Measurements from ENCODE around the gene NRG2.

The NRG2 gene

DNA sequence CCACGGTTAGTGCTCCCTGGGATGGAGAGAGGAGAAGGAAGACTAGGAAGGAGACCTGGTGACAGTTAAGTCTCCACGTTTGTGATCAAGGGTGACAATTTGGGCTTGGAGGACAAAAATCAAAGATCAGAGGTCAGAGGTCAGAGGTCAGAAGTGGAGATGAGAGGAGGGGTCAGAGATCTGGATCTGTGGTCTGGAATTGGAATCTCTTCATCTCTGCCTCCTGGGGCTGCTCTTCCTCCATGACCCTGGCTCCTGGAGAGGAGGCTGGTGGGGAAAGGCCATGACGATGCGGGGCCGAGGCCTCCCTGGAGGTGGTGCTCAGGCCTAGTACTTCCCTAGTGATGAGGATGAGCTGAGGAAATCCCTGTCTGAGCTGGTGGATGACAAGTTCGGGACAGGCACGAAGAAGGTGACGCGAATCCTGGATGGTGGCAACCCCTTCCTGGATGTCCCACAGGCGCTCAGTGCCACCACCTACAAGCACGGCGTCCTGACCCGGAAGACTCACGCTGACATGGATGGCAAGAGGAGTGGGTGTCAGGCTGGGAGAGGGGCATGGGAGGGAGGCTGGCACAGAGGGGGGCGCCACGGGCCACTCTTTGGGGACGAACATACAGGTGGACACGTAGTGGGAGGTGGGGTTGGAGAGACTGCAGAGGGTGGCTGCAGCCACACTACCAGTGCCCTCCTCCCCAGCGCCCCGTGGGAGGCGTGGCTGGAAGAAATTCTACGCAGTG, 206.5 kb downstream of the NRG2 start:
- DNase-seq (ENCODE audit: low spot score): no peak

DNA sequence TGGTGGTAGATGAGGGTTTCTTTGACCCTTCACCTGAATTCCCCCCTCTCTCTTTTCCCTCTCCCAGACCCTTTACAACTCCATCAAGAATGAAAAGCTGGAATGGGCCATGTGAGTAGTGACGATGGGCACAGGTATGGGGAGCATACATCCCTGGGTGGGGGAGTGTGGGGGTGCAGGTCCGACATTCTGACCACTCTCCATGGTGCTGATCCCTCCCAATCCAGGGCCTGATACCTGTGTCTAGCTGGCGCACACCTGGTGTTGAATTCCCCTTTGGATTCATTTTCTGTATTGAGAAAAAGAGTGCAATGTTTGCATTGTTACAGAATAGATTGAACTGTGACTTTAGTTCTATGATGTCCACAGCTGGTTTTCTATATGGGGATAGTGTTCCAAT, 207.4 kb downstream of the NRG2 start:
- no peak for DNase-seq (ENCODE audit: low spot score)

DNA sequence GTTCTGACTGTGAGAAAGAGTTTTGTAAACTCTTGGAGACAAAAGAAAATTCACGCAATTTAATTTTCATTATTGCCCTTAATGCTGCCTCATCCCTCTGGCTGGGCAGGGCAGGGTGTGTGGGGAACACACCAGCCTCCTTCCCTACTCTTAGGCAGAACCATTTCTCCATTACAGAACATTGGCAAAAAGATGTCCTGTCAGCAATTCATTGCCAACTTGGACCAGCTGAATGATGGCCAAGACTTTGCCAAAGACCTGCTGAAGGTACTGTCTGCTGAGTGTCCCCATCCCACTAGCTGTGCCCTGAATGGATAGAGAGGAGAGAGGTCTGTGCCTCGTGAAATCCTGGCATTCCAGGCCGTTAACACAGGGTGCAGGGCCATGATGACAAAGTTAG, 209.6 kb downstream of the NRG2 start:
- DNase-seq (ENCODE audit: low spot score): no peak

DNA sequence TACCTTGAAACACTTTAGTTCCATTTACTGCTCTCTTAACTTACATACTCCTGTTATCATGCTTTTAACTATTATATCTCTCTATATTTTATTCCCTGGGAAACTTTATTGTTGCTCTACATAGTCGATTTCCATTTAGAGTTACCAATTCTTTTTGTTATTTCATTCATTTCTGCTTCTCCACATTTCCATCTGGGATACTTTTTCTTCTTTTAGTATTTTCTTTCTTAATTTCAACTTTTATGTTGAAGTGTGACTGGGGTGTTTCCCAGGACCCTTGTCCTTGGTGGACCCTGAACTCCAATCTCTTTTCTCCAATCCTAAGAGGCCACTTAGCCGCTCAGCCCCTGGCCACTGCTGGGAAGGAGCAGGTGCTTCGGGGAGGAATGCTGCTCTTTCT, 211.5 kb downstream of the NRG2 start:
- no peak for DNase-seq (ENCODE audit: low spot score)

DNA sequence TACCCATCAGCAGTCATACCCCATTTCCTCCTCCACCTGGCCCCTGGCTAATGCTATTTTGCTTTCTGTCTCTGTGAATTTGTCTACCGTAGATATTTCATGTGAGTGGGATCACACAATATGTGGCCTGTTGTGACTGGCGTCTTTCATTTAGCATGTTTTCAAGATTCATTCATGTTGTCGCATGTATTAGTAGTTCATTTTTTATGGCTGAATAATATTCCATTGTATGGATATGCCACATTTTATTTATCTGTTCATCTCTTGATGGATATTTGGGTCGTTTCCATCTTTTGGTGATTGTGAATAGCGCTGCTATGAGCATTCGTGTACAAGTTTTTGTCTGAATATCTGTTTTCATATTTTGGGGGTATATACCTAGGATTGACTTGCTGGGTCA, 213.6 kb downstream of the NRG2 start:
- DNase-seq (ENCODE audit: low spot score): no peak

DNA sequence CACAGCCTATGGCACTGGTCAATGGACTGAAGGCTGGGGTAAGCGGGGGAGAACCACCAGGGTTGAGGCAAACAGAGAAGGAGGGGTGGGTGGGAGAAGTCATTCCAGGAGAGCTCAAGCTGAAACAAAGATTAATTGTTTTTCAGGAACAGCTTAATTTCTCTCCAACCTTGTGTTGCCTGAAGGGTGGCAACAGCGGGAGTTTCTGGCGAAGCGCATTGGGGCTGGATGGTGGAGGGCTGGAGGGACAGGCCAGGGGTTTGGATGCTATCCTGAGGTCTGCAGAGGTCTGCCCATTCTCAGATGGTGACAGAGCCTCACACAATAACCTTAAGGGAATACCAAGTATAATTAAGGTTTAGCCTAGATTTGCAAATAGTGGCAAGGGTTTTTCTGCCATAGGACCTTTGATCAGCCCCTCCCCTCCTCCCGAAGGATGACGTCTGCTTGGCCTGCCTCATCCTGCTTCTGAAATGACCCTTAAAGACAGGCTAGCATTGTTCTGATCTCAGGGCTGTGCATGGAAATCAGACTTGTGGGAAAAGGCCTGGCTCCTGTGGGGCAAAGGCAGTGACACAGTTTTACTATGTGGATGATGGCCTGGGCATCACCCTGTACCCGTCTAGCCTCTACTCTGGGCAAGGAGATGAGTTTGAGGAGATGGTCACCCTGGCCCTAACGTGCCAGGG, 214.7 kb downstream of the NRG2 start:
- no peak for DNase-seq (ENCODE audit: low spot score)

DNA sequence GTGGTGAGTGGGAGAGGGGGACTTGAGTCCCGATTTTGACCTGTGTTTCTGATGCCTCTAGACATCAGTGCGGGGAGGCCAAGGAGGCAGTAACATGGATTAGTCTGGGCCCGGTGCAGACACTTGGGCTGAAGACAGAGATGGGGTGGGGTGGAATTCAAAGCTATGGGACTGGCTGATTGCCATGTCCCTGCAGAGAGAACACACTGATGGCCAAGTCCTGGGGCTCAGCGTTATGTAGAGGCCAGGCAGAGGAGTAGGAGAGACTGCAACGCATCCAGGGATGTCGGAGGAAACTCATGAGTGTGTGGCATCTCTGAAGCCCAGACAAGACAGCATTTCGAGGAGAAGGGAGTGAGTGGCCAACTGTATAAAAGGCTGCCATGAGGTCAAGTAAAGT, 217.4 kb downstream of the NRG2 start:
- DNase-seq (ENCODE audit: low spot score): no peak

DNA sequence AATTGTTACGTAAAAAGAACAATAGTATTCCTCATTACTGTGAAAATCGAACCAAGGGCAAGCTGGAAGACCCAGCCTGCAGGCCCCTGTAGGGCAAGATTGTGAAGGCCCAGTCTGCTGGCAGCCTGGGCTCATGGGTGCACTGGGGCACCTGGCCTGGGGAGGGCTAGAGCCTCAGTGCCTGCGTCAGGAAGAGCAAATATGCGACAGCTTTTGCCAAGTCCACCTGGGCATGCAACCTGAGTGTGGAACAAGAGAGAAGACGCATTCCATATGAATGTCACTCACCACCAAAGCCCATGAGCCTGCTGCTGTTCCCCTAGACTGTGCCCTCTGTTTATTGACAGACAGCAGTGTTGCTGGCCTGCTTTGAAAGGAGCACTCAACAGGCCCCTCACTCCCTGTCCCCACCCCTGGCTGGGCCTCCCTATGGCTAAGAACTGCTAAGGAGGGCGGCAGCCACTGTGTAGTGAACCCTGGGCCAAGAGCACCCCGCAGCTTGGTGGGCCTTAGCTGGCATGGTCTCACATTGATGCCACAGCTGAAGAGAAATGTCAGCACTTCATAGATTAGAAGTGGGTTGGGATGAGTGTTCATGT, 219.2 kb downstream of the NRG2 start:
- DNase-seq (ENCODE audit: low spot score): no peak

DNA sequence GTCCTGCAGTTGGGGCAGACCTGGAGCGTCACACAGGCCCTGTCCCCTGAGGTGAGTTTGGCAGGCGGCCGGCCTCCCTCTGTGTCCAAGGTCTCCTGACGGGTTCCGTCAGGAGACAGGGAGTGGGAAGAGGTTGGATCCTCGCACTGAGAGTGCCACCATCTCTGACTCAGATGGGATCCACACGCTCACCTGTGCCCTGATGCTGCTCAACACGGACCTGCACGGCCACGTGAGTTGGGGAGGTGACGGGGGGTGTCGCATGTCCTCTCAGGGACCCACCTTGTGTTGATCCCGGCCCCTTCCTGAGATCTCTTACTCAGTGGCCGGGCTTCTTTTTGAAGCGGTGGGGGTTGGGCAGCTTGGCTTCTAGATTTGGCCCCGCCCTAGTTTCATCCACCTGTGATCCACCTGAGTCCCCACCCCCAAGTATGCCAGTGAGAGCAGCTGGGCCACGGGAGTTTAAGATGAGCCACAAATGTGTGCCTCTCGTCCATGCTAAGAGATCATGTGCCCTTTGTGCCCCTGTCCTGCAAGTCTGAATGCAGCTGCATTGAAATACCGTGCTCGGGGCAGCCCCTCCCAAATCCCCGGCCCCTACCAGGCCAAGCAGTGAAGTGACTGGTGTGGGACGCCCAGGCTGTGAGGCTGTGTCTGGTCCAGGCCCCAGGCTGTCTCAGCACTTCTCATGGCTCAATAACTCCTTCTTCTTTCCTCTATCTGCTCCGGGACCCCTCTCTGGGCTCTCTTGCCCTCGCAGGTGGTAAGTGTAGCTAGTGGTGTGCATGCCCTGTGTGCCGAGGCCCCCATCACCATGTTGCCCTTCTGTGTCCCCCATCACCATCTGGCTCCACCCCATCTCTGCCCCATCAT, 220.3 kb downstream of the NRG2 start:
- DNase-seq (ENCODE audit: low spot score): no peak

DNA sequence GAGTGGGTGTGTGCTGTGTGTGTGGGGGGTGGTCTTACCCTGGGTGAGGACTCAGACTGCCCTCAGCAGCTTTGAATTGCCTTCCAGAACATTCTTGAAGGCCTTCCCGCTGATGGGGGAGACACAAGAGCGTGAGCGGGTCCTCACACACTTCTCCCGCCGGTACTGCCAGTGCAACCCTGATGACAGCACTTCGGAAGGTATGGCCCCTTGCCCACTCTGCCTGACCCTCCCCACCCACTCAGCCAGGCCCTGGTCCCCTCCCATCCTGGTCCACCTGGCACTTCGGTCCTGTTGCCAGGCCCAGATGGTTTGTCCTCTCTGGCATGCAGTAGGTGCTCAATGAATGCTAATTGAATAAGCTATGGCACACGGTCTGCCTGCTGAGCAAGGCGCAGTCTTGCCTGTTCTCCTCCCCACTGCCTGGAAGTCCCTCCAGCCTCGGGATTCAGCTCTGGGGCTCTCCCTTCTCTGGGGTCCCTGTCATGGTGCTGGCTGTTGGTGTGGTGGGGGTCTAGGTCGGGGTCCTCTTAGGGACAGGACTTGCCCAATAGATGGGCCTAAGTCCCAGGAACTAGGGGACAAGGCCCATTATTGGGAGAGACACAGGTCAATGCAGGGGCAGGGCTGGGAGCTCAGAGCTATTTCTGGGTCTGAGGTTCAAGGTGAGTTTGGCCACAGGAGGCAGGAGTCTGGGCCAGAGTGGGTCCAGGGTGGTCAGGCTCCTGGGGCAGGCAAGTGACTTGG, 221.1 kb downstream of the NRG2 start:
- DNase-seq (ENCODE audit: low spot score): no peak

DNA sequence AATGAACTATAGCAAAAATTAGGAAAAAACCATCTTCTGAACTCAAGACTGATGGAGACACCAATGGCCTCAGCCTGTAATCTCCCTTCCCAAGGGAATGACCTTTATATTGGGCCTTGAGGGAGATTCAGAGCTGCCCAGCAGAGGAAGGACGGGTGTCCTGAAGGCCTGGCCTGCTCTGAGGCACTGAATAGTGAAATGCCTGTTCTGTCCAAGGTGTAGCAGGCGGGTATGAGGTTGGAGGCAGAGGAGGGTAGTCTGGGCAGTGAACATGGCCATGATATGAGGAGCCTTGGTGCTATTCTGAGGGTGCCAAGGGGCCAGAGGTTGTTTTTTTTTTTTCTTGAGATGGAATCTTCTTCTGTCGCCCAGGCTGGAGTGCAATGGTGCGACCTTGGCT, 222.5 kb downstream of the NRG2 start:
- no peak for DNase-seq (ENCODE audit: low spot score)

DNA sequence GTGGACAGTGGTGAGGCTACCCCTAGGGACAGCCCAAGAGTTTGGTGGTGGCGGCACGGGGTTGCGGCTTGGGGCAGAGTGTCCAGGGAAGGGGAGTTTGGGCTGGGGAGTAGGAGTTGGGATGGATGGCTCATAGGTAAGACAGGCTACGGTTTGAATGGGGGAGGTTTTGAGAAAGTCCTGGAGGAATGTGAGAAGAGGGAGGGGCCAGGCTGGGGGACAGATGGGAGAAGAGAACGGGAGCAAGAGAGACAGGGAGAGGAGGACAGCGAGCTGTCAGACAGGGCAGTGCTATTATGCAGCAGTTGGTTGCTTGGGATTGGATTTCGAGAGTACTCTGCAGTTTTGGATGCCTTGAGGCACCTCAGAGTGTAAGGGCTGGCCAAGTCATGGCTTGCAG, 223.0 kb downstream of the NRG2 start:
- DNase-seq (ENCODE audit: low spot score): no peak

DNA sequence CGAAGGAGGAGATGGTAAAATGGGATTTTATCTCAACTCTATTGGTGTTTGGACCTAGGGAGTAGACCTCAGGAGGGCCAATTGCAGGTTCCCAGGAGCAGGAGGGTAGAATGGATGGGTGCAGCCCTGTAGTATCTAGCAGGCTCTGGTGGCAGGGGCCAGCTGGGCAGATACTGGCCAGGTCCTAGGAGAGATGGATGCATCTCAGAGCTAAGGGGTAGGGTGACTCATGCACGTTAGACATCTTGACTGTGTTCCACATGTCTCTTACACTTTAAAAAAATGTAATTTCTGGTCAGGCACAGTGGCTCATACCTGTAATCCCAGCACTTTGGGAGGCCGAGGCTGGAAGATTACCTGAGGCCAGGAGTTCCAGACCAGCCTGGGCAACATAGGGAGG, 225.1 kb downstream of the NRG2 start:
- DNase-seq (ENCODE audit: low spot score): no peak

DNA sequence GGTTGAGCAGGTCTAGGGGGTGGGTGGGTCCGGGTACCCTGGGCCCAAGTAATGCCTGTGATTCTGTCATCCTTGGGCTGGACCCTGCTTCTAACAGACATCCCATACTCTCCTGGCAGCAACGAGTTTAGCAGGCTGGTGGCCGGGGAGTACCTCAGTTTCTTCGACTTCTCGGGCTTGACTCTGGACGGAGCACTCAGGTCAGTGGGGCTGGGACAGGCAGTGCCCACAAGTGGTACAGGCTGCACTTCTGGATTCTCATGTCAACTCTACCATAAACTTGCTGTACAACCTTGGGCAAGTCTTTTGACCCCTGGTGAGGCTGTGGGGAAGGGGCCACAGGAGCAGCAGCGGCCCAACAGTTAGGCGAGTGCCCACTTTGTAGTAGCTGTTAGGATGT, 225.7 kb downstream of the NRG2 start:
- DNase-seq (ENCODE audit: low spot score): no peak

DNA sequence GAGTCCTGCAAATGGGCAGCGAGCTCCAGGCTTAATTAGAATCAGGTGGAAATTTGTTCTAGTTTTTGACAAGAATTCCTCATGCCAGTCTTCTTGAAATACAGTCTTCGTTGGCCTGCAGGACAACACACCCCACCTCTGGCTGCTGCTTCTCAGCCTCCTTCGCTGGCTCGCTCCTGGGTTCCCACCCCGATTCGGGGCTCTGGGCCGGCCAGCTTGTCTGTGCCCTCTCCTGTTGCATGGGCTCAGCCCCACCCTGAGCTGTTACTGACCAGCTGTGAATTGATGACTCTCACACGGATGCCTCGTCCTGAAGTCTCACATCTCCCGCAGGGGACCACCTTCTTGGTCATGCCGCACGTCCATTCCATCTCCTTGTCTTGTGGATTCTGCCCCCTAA, 226.5 kb downstream of the NRG2 start:
- DNase-seq (ENCODE audit: low spot score): no peak

DNA sequence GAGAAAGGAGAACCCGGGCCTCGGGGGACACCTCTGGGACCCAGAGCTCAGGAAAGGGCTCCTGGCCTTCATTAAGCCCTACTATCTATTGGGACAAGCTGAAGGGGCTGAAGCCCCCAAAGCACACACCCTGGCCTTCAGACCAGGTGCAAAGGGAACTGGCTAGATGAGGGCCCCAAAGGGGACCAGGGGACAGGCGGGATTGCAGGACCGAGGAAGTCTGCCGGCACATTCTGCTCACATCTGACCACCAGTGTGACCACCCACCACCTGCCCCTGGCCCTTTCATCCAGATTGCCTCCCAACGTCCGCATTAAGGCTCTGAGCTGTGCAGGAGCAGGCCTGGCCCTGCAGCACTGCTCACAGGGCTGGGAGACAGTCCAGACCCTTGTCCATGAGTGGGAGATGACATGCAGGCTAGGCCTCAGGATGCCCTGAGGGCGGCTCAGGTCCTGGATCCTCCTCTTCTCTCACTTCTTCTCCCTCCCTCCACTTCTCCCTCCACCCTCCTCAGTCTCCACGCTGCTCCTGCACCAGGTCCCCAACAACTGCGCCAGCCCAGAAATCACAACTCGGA, 228.3 kb downstream of the NRG2 start:
- DNase-seq (ENCODE audit: low spot score): no peak

DNA sequence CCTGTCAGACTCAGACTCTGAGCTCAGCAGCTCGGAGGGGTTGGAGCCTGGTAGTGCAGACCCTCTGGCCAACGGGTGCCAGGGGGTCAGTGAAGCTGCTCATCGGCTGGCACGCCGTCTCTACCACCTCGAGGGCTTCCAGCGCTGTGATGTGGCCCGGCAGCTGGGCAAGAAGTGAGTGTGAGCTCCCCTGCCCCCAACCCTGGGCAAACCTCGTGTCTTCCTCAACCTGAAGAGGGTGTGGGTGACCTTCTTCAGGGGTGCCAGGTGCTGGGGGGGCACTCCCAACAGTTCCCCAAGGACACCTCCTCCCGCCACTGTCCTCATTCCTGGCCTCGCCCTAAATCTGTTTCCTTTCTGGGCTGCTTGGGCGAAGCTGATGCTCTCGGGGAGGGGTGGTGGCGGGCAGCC, 228.9 kb downstream of the NRG2 start:
- no peak for DNase-seq (ENCODE audit: low spot score)

DNA sequence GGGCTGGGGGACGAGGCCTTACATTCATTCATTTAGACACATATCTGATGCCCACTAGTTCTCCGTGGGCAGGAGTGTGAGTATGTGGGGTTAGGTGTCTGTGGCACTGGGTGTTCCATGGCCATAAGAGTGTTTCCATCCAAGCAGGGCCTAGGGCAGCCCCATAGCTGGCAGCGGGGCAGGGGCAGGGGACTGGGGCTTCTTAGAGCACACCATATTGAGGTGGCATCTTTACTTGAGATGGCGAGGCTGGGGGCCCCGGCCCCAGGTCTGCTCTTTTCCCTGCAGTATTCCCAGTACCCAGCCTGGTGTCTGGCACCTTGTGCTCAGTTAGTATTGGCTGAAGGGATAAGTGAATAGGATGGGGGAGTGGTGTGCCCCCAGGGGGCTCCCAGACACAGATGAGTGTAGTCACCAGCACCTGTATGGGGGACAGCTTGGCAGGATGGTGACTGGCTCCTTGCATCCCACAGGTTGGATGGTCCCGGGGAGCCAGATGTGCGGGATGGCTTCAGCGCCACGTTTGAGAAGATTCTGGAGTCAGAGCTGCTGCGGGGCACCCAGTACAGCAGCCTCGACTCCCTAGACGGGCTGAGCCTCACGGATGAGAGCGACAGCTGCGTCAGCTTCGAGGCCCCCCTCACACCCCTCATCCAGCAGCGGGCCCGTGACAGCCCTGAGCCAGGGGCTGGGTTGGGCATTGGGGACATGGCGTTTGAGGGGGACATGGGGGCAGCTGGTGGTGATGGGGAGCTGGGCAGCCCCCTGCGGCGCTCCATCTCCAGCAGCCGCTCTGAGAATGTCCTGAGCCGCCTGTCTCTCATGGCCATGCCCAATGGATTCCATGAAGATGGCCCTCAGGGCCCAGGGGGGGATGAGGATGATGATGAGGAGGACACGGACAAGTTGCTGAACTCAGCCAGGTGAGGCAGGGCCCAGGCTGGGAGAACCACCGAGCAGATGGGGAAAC, 230.0 kb downstream of the NRG2 start:
- DNase-seq (ENCODE audit: low spot score): no peak

DNA sequence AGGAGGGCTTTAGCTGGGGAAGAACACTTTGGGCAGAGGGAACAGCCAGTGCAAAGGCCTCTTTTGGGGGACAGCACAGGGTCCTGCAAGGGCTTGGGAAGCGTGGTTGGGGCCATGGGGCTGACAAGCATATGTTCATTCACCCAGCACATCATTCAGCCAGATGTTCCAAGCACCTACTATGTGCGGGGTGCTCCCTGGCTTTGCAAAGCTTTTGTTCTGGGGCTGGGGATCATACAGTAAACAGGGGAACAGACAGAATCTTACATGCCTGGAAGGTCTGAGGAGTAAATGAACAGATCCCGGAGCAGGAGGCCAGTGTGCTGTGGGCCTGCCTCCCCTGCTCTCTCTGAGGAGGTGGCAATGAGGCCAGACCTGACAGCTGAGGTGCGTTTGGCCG, 230.8 kb downstream of the NRG2 start:
- DNase-seq (ENCODE audit: low spot score): no peak

DNA sequence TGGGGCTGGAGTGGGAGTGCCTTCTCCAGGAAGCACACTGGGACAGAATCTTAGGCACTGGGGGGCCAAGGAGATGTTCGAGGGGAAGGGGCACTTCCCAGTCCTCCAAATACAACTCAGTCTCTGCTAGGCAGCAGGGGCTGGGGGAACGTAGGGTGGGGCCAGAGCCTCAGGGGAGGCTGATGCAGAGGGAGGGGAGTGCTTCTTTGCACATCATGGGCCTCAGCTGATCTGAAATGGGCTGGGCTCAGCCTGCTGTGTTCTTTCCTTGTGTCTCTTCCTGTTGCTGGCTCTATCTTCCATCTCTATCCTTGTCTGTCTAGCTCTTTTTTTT, 231.9 kb downstream of the NRG2 start:
- DNase-seq (ENCODE audit: low spot score): no peak
